B cell (primary cell): ENCODE measurements around the gene OPHN1.

Source experiments
- CTCF ChIP-seq: fragments of 200-600 bp; IDR thresholded peaks from one replicate; pipeline ENCODE4 v1.8.0; 2022; ENCODE audit warnings: antibody characterized with exemption, mild to moderate bottlenecking
- EZH2 ChIP-seq: IDR thresholded peaks from 2 replicates; pipeline ENCODE4 v1.6.1; 2012; ENCODE audit warnings: borderline replicate concordance, low read depth, mild to moderate bottlenecking, moderate library complexity, low read length; ENCODE audit not compliant: insufficient read depth, poor library complexity, severe bottlenecking

- TF ChIP-seq CTCF (no peak), EZH2 (no peak)
Measured at GRCh38 chrX:68462197-68462596, 28.9 kb upstream of the OPHN1 start.
